ENCODE results near the gene BRME1.

Gene BRME1

DNA sequence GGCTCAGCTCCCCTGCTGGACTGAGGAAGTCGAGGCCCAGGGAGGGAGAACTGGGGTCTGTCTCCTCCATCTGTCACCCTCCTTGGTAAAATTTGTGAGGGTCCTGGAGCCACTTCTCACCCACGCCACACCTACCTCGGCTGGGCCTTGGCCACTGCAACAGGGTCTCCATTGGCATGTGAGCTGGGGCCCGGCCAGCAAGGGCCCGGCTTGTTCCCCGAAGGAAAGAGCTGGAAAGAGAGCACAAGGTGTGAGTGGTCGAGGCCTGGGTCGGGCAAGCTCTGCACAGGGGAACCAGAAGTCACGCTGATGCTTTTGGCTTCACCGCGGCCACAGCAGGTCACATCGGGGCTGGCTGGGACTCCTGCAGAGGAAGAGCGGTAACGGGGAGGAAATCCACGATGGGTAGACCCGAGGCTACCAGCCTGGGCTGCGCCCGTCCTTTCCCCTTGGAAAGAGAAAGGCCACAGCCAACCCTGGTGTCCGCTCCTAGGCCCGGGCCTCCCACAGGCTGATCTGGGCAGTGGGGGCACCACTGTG is 20.0 kb downstream of the BRME1 start:
- no peak for DNase-seq

DNA sequence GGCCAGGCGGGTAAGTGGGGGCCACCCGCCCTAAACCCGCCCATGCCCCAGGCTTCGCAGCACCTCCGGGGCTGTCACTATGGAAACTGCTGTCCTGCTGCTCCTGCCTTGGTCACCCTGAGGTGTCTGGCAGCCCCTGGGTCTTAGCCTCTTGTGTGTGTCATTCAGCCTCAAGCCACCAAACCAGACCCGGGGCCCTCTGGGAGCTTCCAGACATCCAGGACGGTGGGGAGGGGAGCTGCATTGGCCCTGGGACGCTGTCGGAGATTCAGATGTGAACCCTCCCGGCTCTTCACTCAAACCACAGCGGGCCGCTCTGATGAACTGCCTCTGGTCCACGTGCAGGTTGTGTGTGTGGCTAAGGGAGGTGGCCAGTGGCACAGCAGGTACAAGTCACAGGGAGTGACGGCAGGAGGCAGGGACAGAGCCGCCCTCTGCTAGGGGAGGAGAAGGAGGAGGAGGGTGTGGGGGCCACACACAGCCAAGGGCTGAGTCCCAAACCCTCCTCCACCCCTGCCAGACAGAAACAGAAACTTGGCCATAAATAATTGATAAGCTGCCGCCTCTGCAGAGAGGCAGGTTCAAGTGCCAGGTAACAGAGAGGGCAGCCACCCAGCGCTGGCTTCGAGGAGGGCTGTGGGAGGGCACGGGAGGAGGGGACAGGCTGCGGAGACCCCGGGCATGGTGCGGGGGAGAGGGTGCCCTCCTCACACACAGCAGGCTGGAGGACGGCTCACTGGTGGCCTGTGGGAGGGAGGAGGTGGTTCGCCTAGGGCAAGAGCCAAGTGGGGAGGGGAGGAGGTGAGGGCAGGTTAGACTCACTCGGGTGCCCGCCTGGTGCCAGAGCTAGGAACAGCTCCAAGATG is 21.0 kb downstream of the BRME1 start:
- no peak for DNase-seq

DNA sequence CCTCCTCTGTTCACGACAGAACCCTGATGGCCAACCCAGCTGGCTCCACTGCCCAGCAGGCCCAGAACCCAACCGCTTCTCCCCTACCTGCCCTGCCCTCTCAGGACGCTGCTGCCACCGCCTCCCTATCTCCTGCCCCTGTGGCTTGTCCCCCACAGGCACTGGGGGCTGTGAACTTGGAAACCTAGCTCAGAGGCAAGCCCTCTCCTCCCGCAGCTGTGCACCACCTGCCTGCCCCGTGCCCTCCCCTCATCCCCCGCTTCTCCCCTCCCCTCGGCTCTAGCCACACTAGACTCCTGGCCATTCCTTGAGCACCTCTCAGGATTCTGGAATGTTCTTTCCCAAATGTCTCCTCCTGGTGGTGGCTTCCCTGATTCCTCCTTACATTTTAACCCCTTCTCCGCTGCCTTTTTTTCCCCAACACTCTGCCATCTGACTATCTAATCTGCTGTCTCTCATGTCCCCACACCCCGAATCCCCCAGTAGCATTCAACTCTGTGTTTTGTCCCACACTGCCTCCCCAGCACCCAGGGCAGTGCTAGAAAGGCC is 22.3 kb downstream of the BRME1 start:
- DNase-seq = no peak

DNA sequence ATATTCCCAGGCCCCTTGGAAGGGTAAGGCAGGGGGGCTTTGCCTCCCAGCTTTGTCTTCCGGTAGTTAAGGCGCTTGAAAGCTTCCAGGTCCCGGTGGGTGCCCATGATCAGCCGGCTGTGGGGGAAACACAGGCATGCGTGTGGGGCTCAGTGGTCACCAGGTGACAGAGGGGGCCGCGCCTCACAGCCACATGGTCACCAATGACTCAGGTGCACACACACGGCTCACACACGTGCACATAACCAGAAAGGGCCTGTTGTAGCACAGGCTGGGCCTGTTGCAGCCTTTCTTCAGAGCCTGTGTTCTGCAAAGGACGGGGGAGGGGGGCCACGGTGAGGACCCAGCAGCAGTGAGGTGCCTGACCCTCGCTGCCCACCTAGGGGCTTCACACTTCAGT is 23.1 kb downstream of the BRME1 start:
- no peak for DNase-seq

DNA sequence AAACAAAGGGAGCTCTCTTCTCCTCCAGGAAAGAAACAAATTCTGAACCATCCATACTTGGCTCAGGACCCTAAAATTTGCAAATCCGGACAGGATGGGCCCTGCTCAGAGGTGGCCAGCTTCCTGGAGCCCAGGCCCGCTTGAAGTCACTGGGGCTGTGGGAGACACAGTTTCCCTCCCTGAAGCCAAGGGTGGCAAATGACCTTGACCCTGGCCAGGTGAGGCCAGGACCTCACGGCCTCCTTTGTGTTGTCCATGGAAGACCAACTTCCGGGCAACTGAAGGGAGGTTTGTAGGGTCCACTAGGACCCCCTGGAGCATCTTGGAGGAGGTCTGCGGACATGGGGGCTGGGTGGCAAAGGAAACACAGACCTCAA is 23.5 kb downstream of the BRME1 start:
- DNase-seq = no peak

DNA sequence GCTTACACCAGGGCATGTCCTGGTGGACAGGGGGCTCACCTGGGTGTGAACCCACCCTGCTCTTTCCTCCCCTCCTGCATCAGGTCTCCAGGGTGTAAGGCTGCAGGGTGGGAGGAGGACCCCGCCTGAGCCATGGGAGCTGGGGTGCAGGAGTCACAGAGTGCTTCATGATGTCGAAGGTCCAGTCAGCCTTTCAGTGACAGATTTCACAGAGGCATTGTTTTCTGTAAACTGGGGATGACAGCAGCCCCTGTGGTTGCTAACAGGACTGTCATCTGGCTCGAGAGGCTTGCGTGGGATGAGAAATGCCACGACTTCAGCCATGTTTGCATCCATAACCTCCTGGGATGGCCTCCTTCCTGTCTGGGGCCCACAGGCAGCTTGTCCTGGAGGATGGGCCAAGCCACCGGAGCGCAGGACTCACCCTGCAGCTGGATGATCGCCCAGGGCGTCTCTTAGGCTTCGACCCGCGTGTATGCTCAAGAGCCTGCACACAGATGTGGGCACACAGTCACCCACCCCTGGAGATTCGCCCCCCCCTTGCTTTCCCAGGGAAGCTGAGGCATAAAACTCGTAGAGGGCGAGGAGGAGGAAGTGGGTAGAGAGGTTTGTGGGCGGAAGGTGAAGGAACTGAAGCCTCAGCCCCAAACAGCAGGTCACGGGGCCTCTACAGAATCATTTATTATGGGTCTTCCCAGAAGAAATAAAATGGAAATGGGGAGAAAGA is 24.1 kb downstream of the BRME1 start:
- DNase-seq = no peak

GRCh38 chr19:13881251-13881691 is 24.6 kb downstream of the BRME1 start:
- DNase-seq = no peak

DNA sequence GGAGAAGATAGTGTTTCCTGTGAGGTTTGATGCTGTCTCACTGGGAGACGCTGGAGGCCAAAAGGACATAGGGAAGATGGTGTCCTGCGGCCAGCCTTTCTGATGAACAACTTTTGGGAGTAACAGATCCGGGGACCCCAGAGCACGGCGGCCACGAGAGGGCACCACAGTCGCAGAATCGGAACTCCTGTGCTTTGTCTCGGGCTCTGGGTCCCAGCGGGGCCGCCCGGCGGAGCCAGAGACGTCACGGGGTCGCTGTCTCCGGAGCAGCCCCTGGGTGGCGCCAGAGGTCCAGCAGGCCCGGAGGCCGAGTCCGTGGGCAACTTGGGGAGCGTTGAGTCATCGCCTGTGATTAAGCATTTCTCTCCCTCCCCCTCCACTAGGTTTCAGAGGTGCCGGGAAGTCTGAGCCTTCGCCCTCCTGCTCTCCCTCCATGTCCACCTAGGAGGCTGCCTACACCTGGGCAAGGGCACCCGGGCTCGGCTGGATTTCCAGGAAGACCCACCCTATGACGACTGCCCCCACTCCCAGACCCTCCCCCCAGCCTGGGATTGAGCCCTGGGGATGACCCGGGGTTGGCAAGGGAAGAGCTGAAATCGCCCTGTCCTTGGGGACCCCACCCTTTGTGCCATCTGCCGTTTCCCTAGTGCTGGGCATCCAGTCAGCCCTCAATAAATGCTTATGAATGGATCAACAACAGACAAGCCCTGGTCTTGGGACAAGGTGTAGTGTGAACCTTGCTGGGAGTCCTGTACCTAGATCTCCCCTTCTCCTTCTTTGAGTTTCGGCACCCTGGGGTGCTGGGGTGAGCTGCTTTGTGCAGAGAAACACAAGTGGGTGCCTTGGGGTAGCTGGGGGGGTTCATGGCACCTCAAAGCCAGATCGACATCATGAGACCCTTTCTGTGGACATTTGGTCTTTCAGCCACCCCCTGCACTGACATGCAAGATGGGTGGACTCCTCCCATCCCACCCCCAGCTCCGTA is 25.6 kb downstream of the BRME1 start:
- peak; percentile 87 for DNase-seq

DNA sequence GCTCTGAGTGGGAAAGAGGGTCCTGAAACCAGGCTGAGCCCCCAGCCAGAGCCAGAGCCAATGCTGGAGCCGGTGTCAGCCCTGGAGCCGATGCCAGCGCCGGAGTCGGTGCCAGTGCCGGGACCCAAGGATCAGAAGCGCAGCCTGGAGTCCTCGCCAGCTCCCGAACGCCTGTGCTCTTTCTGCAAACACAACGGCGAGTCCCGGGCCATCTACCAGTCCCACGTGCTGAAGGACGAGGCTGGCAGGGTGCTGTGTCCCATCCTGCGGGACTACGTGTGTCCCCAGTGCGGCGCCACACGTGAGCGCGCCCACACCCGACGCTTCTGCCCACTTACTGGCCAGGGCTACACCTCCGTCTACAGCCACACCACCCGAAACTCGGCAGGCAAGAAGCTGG is 28.6 kb downstream of the BRME1 start:
- DNase-seq = no peak

GRCh38 chr19:13876834-13877233 is 29.1 kb downstream of the BRME1 start, which contains the start of gene NANOS3:
Gene NANOS3 (plus strand): TSS chr19:13877134. CDS start chr19:13877249, 115 bp downstream.
- DNase-seq = no peak

GRCh38 chr19:13875824-13876223 is 30.1 kb downstream of the BRME1 start:
- DNase-seq = no peak

DNA sequence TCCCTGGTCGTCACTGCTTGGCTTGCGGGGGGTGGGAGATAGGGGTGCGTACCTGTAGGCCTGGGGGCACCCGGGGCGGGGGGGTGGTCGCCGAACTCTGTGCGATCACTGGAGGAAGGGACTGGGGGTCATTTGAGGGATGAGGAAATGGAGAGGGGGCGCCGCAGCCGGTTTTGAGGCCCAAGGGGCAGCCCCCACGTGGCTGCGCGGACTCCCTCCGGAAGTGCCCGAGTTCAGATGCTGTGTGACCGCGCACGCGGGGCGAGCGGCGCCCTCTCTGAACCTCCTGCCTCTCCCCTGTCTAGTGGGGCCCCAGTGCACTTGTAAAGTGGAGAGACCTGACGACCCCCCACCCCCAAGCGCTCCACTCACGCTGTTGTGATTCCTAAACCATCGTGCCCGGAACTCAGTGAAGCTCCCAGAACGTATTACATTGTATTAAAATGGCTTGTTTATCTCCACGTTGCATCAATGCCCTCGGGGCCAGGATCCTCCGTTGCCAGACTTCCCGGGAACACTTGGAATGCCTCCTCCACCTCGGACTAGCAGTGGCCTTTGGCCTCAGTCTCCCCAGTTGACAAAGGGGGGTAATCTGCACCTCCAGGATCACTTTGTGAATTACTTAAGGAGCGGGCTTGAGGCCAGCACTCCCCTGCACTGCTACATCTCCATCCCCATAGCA is 31.9 kb downstream of the BRME1 start:
- no peak for DNase-seq

- DNase-seq = no peak
These were observed 33.1 kb downstream of the BRME1 start for GRCh38 chr19:13872695-13873389.

DNA sequence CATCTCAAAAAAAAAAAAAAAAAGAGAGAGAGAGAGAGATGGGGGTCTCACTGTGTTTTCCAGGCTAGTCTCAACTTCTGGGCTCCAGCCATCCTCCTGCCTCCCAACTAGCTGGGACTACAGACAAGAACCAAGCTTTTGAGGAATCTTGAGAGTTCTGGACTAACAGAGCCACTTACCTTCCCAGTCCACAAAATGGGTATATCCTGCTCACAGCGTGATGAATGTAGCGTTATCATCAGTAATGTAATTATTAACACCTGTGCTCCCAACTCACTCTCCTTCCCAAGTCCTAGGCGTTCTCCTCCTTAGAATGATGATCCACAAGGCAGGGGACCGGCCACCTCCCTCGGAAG is 33.6 kb downstream of the BRME1 start:
- no peak for DNase-seq

DNA sequence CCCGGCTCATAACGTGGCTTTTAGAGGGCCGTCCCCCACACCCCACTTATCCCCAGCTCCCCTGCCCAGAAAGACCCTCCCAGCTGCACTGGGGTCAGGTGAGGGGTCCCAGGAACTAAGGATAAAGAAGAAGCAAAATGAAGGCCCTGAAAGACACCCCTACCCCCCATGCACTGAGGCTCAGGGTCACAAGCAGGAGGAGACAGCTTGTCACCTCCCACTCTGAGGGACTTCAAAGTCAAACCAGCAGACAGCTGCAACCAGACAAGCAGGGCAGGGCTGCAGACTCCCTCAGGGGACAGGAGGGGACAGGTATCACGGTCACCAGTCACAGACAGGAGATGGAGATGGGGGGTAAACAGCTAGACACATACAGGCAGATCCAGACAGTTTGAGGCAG is 35.0 kb downstream of the BRME1 start:
- DNase-seq = no peak

- no peak for DNase-seq
These were observed 36.6 kb downstream of the BRME1 start for GRCh38 chr19:13869281-13869680.

GRCh38 chr19:13868663-13869062 is 37.3 kb downstream of the BRME1 start:
- no peak for DNase-seq

- no peak for DNase-seq
These were observed 39.4 kb downstream of the BRME1 start for GRCh38 chr19:13866463-13867046.

DNA sequence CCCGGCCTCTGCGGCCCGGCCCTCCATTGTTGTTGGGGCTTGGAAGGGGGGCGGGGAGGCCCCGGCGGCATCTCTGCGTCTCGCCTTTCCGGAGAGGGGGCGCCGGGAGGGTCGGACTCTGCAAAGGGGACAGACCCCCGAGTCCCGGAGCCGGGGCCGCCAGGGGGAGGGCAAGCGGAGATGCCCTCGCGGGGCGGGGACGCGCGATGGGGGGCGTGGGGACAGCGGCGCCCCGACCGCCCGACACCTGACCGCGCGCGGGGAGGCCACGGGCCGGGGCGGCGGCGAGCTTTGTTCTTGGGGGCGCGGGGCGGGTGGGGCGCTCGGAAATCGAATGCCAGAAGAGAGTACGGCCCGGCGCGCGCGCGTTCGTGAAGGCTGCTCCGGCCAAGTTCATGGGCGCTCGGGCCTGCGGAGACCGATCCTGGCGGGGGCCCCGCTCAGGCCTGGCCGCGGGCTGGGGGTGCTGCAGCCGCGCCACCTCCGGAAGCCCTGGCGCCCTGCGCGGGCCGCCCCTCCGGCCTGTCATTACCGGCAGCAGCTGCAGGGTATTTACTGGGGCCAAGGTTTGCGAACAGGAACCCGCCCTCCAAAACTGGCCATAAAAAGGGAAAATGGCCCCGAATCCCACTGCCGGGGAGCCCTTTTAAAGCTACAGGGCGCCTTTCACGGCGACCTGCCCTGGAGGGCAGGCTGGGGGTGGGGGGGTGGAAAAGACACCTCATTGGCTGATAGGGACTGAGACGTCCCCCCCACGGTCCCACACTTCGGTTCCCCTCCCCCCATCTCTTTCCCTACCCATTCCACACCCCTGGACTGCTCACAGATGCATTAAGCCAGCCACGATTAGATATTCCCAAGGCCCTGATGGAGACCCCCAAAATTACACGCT is 40.1 kb downstream of the BRME1 start:
- no peak for DNase-seq
